GM21390 (cell line): Measurements from ENCODE around the gene GTPBP2.
"Not testable (repeated sequence)": the region's sequence is repeated elsewhere in the genome, so short reads cannot be mapped to it uniquely, and the experiment has no call there.

Experiments
- ATAC-seq: cut with Tn5 transposase; IDR thresholded peaks from one replicate; pipeline ENCODE4 v1.9.1; 2021; ENCODE audit not compliant: unreplicated experiment

The GTPBP2 gene

DNA sequence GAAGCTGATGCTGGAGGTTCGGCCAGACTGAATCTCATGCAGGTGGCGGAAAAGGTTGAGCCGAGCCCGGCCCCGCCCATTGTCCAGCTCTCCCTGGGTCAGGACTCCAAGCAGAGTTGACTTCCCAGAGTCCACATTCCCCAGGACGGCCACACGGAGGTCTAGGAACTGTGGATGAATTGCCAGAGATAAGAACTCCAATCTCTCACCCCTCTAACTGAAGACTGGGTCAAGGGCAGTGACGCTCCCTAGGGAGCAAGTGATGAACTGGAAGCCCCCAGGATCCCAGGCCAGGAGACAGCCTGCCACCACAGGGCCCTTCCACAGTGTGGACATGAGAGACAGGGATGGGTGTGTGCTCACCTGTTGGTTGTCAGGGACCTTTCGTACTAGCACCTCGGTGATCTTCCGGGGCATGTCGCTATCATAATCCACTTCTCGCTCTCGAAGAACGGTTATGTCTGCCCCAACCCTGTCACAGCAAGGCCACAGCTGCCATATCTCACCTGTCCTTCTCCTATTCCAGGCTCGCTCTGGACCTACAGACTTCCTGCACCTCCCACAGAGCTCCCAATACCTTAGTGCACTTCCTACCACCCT, 3.6 kb downstream of the GTPBP2 start:
- no peak for ATAC-seq

DNA sequence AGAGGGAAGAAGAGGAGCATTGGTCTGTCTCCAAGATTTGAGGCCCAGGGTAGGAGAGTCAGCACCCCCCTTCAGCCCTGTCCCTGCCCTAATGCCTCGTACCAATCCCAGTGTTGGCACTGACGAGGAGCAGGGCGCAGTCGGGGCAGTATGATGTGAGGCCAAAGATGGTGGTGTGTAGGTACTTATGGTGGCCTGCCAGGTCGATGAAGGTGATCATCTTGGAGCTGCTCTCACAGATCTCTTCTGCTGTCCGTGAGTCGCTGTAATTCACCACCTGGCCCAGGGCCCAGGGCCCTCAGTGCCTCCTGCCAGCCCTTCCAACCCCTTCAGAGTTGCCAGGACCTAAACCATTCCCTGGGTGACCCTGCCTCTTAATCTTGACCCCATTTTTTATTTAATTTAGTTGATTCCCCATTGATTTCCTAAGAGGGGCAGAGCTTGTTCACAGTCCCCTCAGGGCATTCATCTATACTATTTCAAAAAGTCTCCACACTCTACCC, 4.2 kb downstream of the GTPBP2 start:
- no peak for ATAC-seq

DNA sequence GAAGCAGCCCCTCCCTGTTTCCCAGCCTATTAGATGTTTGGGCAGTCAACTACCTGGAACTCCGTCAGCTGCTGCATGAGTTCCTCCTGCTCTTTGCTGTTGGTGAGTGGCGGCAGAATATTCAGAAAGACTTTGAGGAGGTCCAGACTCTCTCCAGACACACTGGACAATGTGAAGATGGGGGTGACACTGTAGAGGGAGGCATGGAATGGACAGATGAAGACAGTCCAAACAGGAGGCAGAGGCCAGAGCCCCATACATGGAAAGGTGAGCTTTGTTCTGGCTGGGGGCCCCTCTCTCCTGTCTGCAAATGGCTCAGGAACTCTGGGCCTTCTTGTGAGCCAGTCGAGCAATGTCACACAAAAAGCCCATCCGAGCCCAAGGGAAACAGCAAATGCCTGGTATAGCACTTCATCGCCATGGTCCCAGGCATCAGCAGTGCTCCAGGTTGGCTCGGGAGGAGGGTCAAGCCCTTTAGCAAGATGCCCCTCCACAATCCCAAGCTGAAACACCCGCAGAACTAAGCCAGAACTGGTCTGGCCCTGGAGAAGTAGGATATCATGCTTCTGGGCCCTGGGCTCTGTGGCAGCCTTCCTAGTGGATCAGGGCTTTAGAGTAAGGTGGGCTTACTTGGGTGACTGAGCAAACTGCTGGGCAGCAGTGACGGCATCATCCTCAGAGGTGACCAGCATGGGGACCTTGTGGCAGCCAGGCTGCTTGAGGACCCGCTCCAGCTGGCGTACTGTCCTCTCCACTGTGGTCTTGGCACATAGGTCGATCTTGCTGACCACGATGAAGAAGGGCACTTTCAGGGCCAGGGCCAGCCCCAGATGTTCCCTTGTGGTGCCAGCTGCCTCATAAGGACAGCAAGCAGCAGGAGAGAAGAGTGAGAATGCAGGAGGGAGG, 4.9 kb downstream of the GTPBP2 start:
- no peak for ATAC-seq

DNA sequence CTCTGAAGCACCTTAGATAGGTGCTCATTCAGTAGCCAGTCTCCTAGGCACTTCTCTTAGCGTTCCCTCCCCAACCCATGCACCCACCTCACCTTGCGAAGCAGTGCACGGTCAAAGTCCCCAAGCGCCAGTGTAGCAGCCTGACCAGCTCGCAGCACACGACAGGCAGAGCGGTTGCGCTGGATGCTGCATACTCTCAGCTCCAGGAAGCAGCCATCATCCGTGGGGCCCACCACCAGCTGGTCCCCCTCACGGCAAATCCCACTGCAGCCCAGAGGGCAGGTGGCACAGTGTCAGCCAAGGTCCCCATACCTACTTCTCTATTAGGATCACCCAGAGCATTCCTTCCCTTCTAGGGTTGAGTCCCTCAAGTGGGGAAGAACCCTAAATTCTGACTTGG, 6.5 kb downstream of the GTPBP2 start:
- no peak for ATAC-seq

DNA sequence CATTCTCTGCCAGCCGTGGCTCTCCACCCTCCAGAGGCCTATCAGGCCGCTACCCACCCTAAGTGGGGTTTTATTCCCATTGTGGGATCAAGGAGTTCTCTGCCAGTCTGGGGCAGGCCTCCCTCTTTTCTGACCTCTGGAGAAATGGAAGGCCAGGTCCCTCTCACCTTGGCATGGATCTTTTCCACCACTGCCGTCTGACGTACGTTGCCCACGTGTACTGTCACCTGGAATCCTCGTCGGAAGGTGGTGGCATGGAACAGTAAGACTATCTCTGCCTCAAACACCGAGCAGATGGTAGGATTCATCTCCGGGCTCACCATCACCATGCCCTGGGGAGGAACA, 7.3 kb downstream of the GTPBP2 start:
- no peak for ATAC-seq

DNA sequence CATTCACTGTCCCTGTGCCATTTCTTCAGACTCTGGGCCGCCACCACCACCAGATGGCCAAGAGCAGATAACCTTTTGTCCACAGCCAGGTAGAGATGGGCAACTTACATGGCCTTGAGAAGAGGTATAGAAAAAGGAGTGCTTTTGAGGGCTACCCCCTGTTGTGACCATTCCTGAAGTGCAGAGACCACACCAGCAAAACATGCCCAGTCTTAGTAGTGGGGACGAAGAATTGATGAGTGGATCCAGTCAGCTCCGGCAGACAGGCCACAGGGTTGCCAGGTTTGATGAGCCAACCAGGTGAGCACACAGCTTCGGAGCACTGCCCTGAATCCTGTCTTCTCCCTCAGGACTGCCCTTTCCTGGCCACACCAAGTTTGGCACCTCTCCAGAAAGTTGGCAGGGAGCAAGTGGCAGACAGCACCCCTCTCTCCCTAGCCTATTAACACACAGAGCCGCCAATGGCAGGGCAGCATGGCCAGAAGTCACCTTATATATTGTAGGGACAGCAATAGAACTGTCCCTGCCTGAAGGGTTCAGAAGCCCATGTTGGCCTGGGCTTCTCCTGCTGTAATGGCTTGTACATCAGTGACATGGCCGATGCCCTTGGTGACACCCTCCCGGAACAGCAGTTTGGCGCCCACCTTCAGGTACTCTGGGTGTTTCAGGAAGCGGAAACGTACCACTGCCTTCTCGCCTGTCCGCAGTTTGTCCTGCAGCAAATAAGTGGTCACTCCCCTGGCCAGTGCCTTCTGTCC, 7.8 kb downstream of the GTPBP2 start:
- ATAC-seq: no peak

DNA sequence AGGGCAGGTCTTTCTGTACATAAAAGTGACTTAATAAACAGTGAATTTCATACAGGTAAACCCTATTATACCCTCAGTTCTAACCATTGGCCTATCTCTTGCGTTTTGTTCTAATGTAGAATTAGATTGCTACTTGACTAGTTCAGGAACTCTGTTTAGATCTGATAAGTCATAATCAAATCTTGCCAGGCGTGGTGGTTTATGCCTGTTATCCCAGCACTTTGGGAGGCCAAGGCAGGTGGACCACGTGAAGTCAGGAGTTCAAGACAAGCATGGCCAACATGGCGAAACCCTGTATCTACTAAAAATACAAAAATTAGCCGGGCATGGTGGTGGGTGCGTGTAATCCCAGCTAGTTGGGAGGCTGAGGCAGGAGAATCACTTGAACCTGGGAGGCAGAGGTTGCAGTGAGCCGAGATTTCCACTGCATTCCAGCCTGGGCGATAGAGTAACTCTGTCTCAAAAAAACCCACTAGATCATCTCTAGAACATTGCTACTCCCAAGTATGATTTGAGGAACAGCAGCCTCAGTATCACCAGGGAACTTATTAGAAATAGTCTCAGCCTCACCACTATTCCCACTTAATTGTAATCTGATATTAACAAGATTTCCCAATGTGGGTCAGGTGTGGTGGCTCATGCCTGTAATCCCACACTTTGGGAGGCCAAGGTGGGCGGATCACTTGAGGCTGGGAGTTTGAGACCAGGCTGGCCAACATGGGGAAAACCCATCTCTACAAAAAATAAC, 12.2 kb downstream of the GTPBP2 start:
- ATAC-seq: no peak

DNA sequence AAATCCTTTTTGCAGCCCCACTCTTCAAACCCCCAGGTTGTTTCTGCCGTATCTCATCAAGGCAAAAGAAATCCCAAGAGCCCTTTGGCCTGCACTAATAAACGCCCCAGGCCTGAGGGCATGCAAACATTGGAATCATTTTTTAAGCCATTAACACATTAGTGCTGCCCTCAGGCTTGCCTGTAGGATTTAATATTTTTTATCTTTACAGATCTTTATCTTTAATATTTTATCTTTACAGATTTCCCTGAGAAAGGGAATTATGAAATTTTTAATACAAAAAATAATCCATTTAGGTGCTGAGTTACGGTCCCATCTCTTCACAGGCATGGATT, 14.7 kb downstream of the GTPBP2 start:
- no peak for ATAC-seq

DNA sequence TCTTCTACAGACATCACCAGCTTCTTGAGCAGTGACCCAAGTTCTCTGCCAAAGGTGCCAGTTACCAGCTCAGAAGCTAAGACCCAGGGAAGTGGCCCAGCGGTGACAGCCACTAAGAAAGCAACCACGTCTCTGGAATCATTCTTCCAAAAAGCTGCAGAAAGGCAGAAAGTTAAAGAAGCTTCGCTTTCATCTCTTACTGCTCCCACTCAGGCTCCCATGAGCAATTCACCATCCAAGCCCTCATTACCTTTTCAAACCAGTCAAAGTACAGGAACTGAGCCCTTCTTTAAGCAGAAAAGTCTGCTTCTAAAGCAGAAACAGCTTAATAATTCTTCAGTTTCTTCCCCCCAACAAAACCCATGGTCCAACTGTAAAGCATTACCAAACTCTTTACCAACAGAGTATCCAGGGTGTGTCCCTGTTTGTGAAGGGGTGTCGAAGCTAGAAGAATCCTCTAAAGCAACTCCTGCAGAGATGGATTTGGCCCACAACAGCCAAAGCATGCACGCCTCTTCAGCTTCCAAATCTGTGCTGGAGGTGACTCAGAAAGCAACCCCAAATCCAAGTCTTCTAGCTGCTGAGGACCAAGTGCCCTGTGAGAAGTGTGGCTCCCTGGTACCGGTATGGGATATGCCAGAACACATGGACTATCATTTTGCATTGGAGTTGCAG, 15.2 kb downstream of the GTPBP2 start:
- ATAC-seq: no peak

DNA sequence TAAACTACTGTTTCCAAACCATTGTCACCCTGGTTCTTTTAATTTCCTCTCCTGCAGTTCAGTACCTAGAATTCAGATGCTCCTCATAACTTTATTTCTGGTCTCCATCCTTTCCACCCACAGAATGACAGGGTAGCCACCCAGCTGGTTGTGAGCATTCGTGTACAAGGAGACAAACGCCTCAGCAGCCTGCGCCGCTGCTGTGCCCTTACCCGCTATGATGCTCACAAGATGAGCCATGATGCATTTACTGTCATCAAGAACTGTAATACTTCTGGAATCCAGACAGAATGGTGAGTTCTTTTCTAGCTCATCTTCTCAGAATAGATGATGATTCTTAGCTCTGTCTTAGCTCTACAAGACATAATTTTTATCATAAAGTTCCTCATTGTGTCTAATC, 18.6 kb downstream of the GTPBP2 start:
- ATAC-seq: no peak

DNA sequence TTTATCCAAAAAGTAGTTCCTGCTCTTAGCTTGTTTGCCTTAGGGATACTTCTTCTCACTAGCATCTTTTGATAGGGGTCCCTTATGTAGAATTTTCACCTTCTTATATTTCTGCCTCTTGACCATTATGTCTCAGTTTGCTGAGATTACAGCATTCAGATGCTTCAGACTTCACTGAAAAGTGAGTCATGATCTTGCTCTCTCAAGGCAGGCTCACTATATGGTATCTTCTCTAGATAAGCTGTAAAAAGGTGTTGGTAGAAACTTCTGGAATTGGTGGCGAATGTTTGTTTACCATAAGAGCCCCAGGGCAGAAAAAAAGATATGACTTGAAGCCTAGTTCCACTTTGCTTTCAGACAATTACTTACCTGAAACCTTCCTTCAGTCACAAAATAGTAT, 19.7 kb downstream of the GTPBP2 start:
- ATAC-seq: no peak

DNA sequence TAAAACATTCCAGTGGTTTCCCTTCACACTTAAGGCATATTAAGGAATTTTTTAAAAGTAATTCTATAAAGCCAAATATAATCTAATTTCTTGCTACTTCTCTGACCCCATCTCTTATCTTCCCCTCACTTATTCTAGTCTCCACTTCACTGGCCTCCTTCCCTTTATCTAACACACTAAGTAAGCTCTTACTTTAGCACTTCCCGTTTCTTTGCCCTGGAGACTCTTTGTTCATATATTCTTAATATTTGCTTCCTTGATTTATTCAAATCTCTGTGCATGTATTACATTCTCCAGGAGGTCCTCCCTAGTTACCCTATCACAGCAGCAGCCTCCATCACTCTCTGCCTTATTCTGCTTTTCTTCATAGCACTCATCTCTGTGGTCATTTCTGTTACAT, 20.3 kb downstream of the GTPBP2 start:
- no peak for ATAC-seq

DNA sequence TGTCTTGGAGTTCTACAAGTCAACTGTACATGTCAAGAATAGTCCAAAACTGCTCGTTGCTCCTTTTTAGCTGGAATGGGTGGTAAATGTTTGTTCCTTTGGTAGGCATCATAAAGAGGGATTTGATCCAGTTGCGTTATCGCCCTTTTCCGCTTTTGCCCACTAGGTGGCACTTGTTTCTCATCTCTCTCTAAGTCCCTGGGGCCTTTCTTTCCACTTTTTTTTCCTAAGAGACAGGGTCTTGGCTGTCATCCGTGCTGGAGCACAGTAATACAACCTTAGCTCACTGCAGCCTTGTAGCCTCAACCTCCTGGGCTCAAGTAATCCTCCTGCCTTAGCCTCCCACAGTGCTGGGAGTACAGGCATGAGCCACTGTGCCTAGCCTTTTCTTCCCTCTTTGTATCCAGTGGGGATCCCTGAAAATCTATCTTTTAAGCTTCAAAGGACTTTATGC, 20.7 kb downstream of the GTPBP2 start:
- no peak for ATAC-seq

DNA sequence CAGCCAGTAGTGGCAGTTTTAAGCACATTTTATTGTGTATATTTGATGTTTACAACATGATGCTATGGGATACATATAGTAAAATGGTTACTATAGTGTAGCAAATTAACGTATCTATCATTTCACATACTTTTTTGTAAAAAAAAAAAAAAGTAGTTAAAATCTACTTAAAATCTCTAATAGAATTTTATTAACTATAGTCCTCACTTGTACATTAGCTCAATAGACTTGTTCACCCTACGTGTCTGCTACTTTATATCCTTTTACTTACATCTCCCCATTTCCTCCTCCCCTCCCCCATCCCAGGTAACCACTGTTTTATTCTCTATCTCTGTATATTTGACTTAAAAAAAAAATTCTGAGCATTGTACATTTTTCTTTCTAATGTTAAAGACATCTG, 23.0 kb downstream of the GTPBP2 start:
- ATAC-seq: no peak

DNA sequence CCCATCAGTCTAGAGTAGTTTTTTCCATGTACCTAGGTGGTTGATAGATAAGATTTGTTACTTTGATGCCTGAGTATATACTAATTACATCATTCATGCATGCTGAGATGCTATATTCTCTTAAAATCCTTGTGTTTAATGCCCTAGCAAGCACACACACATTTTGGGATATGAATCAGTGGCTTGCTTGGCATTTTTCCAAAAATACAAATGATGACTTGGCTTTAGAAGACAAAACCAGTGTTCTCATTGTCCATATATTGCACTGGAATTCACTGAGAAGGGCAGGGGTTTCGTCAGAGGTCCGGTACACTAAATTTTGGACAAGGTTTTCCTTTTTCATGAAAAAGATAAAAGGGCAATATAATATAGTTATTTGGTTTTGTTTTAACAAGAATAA, 24.9 kb downstream of the GTPBP2 start:
- ATAC-seq: no peak

DNA sequence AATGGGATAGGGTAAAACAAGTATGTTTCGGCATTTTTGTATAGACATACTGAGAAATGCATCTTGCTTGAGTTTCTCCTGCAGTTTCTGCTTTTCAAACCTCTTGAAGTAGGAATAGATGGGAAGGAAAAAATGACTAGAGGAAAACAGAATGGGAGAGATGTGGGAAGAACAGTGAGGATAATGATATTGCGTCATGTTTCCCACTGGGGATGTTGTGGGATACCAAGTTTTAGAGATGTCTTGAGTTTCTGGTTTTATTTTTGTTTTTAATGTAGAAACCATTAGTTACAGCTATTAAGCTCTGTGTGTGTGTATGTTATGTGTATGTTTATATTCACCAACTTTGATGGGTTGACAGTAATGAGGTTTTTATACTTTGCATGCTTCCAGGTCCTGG, 28.5 kb downstream of the GTPBP2 start:
- ATAC-seq: no peak

DNA sequence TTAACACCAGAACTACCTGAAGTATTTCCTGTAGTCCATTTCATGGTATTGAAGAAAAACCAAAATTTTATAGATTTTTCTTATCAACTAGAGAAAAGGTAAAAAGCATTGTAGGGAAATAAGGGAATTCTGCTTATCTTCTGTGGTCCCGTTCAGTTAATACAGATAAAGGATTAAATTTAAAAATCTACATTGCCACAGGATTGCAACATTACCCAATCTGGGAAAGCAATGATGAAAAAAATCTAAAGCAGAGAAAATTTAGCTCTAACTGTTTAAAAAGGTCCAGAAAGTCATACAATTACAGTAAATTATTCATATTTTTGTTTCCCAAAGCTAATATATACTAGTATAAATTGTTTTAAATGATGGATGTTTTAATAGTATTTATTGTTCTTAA, 35.1 kb downstream of the GTPBP2 start:
- no peak for ATAC-seq

DNA sequence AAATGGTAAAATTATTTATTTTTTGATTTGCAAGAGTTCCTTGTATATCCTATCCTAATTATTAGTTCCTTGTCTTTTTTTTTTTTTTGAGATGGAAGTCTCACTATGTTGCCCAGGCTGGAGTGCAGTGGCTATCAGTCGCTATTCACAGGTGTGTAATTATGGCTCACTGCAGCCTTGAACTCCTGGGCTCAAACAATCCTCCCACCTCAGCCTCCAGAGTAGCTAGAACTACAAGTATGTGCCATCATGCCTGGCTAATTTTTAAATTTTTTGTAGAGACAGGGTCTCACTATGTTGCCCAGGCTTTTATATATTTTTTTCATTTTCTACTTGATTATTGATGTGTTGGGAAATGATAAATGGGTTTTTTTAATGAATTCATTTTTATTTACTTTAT, 39.5 kb downstream of the GTPBP2 start:
- ATAC-seq: not testable (repeated sequence)

DNA sequence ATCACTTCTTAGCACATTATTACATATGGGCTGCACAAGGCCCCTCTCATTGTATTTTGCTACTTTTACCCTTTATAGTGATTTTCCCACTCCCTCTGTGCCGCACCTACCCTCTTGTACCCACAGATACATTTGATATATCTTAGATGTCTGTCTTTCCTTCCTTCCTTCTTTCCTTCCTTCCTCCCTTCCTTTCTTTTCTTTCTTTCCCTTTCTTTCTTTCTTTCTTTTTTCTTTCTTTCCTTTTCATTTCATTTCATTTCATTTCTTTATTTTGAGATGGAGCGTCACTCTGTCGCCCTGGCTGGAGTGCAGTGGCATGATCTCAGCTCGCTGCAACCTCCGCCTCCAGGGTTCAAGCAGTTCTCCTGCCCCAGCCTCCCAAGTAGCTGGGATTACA, 40.9 kb downstream of the GTPBP2 start:
- no peak for ATAC-seq

DNA sequence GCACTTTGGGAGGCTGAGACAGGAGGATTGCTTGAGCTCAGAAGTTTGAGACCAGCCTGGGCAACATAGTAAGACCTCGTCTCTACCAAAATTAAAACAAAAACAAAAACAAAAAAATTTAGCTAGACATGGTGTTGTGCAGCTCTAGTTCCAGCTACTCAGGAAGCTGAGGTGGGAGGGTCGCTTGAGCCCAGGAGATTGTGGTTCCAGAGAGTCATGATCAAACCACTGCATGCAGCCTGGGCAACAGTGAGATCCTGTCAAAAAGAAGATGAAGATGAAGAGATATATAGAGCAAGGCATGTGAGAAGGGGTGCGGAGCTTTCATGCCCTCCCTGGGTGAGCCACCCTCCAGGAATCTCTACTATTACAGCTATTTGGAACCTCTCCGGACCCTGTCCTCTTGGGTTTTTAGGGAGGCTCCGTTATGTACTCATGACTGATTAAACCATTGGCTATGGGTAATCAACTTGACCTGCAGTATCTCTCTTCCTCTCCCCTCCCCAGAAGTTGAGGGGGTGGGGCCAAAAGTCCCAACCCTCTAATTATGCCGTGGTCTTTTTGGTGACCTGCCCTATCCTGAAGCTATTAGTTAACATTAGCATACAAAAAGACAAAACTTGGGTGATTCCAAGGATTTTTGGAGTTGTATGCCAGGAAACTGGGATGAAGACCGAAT, 44.0 kb downstream of the GTPBP2 start:
- ATAC-seq: no peak
